Spinal cord (tissue), 10 donors: ENCODE results near the gene MND1. TPM values are rescaled to one million over a fixed set of nuclear protein-coding genes. Genes with fewer than 3 reads are reported as not detected.

Experiments used
- DNase-seq, 6 donors: peaks; one replicate each; pipeline versions ENCODE4 v3.0.0 to v3.0.0-alpha.2; 2013 to 2015; ENCODE audit warnings: low spot score in 6 of 6, low read depth in 4 of 6
- H3K27ac ChIP-seq: one replicate; pipeline ENCODE4 v1.5.1; 2013; ENCODE audit warnings: low read depth, low read length, control low read depth
- H3K27me3 ChIP-seq: one replicate; pipeline ENCODE4 v1.6.1; 2013; ENCODE audit warnings: low read length; ENCODE audit not compliant: control insufficient read depth, insufficient read depth
- H3K36me3 ChIP-seq: one replicate; pipeline ENCODE4 v1.6.1; 2013; ENCODE audit warnings: low read length; ENCODE audit not compliant: control insufficient read depth, insufficient read depth
- H3K4me1 ChIP-seq: one replicate; pipeline ENCODE4 v1.6.1; 2013; ENCODE audit warnings: low read length; ENCODE audit not compliant: control insufficient read depth, insufficient read depth
- H3K4me3 ChIP-seq: one replicate; pipeline ENCODE4 v1.5.1; 2013; ENCODE audit warnings: low read depth, low read length, control low read depth
- H3K9me3 ChIP-seq: one replicate; pipeline ENCODE4 v1.6.1; 2013; ENCODE audit warnings: low read length; ENCODE audit not compliant: control insufficient read depth, insufficient read depth
- WGBS: methylation state at CpG from one replicate; pipeline ENCODE4 v1.1.5; 2013; ENCODE audit warnings: missing lambda C conversion rate; ENCODE audit not compliant: insufficient coverage; 5-methylcytosine and 5-hydroxymethylcytosine counted together
- polyA plus RNA-seq, 2 donors: library from polyadenylated mRNA; unstranded; fragments of 120-200 nt; gene quantifications; one replicate each; pipeline ENCODE4 v1.2.1, GENCODE V29; 2013; ENCODE audit not compliant: insufficient read length in 2 of 2
- total RNA-seq, 2 donors: library from RNA; depleted of rRNA in 1 of 2; stranded (reverse); fragments of 120-200 nt in 1 of 2; fragments of >200 nt in 1 of 2; gene quantifications; one replicate each; pipeline versions ENCODE4 v1.2.3 to v1.2.4, GENCODE V29; 2013 to 2014
- donor health status: healthy.

Gene MND1
- total and polyA plus RNA-seq, 4 donors = 6.6 to 13.1 (median 9.6) TPM

DNA sequence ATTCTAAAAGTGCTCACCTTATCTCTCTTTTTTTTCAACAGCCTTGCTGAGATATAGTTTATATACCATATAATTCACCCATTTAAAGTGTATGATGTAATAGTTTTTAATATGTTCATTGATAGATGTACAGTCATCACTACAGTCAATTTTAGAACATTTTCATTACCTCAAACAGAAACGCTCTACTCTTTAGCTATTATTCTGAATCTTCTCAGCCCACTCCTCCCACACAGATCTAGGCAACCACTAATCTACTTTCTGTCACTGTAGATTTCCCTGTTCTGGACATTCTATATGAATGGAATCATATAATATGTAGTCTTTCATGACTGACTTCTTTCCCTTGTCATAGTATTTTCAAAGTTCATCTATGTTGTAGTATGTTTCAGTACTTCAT is 22.6 kb downstream of the MND1 start:
- Histone ChIP-seq H3K36me3 (no peaks in the 10 kb centered on the region), H3K4me1 (no peaks in the 10 kb centered on the region), H3K27me3 (no peaks in the 10 kb centered on the region), H3K9me3 (no peaks in the 10 kb centered on the region), H3K4me3 (no peak overlapping the region), H3K27ac (no peak overlapping the region)
- no CpG with 5 or more reads among the region's 1 CpG for WGBS
- no peak for DNase-seq

DNA sequence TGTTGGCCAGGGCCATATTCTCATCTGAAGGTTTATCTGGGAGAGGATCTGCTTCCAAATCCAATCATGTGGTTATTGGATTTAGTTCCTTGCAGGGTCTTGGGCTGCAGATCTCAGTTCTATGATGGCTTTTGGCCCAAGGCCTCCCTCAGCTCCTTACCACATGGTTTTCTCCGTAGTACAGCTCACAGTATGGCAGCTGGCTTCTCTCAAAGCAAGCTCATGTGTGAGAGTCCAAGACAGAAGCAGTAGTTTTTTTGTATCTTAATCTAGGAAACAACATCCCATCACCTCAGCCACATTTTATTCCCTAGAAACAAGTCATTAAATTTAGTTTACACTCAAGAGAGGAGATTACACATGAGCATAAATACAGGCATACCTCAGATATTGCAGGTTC is 24.5 kb downstream of the MND1 start:
- Histone ChIP-seq H3K4me3 (no peak overlapping the region), H3K36me3 (no peaks in the 10 kb centered on the region), H3K4me1 (no peaks in the 10 kb centered on the region), H3K9me3 (no peaks in the 10 kb centered on the region), H3K27me3 (no peaks in the 10 kb centered on the region), H3K27ac (no peak overlapping the region)
- WGBS = no CpG with 5 or more reads among the region's 1 CpG
- no peak for DNase-seq

- no peak for DNase-seq
- Histone ChIP-seq H3K4me1 (no peaks in the 10 kb centered on the region), H3K27ac (no peak overlapping the region), H3K36me3 (no peaks in the 10 kb centered on the region), H3K9me3 (no peaks in the 10 kb centered on the region), H3K27me3 (no peaks in the 10 kb centered on the region), H3K4me3 (no peak overlapping the region)
- WGBS = 100% methylated on average over 2 of the region's 6 CpGs
These were observed 27.3 kb downstream of the MND1 start for GRCh38 chr4:153371701-153372234.

- H3K27ac ChIP-seq = no peak overlapping the region
- no peak overlapping the region for H3K4me3 ChIP-seq
- WGBS = no CpG with 5 or more reads among the region's 1 CpG
- no peaks in the 10 kb centered on the region for H3K36me3 ChIP-seq
- H3K9me3 ChIP-seq = no peaks in the 10 kb centered on the region
- H3K27me3 ChIP-seq = no peaks in the 10 kb centered on the region
- no peaks in the 10 kb centered on the region for H3K4me1 ChIP-seq
- DNase-seq = no peak
These were observed 28.6 kb downstream of the MND1 start for GRCh38 chr4:153372967-153373562.

- Histone ChIP-seq H3K36me3 (no peaks in the 10 kb centered on the region), H3K9me3 (no peaks in the 10 kb centered on the region), H3K4me3 (no peak overlapping the region), H3K27ac (no peak overlapping the region), H3K4me1 (no peaks in the 10 kb centered on the region), H3K27me3 (no peaks in the 10 kb centered on the region)
- WGBS = no CpG with 5 or more reads among the region's 2 CpGs
- no peak for DNase-seq
These were observed 30.0 kb downstream of the MND1 start for GRCh38 chr4:153374442-153374841.

DNA sequence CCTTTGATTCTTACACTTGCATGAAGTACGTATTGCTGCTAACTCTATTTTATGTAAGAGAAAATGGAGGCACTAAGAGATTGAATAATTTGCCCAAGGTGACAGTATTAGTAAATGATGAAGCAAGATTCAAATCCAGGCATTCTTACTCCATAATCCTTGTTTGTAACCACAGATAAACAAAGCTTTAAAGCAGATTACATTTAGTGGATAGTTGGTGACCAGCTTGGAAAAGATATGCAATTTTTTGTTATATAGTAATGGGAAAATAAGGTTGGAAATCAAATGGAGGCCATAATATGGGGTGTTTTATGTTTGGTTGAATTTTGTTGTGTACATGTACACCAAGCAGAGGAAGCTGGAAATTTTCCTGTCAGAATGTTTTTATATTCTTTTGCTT is 30.8 kb downstream of the MND1 start:
- H3K36me3 ChIP-seq = no peaks in the 10 kb centered on the region
- H3K27ac ChIP-seq = no peak overlapping the region
- no CpG with 5 or more reads among the region's 1 CpG for WGBS
- H3K4me3 ChIP-seq = no peak overlapping the region
- no peak for DNase-seq
- no peaks in the 10 kb centered on the region for H3K4me1 ChIP-seq
- H3K27me3 ChIP-seq = no peaks in the 10 kb centered on the region
- H3K9me3 ChIP-seq = no peaks in the 10 kb centered on the region

- Histone ChIP-seq H3K36me3 (no peaks in the 10 kb centered on the region), H3K27me3 (no peaks in the 10 kb centered on the region), H3K9me3 (no peaks in the 10 kb centered on the region), H3K4me3 (no peak overlapping the region), H3K27ac (no peak overlapping the region), H3K4me1 (no peaks in the 10 kb centered on the region)
- 92% methylated on average over 3 of the region's 4 CpGs for WGBS
- DNase-seq = no peak
These were observed 38.6 kb downstream of the MND1 start for GRCh38 chr4:153383131-153383530.

DNA sequence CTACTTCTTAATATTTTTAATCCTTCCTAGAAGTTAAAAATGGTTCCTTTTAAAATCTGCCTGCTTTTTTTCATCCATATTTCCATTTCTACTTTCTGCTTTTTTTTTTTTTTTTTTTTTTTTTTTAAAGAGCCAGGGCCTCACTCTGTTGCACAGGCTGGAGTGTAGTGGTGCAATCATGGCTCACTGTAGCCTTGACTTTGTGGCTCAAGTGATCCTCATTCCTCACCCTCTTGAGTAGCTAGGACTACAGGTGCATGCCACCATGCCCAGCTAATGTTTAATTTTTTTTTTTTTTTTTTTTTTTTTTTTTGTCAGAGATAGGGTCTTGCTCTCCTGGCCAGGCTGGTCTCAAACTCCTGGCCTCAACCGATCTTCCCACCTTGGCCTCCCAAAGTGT is 39.7 kb downstream of the MND1 start:
- no peaks in the 10 kb centered on the region for H3K27me3 ChIP-seq
- H3K36me3 ChIP-seq = no peaks in the 10 kb centered on the region
- WGBS = no CpG with 5 or more reads among the region's 1 CpG
- H3K27ac ChIP-seq = no peak overlapping the region
- no peak for DNase-seq
- H3K4me3 ChIP-seq = no peak overlapping the region
- no peaks in the 10 kb centered on the region for H3K9me3 ChIP-seq
- H3K4me1 ChIP-seq = no peaks in the 10 kb centered on the region

DNA sequence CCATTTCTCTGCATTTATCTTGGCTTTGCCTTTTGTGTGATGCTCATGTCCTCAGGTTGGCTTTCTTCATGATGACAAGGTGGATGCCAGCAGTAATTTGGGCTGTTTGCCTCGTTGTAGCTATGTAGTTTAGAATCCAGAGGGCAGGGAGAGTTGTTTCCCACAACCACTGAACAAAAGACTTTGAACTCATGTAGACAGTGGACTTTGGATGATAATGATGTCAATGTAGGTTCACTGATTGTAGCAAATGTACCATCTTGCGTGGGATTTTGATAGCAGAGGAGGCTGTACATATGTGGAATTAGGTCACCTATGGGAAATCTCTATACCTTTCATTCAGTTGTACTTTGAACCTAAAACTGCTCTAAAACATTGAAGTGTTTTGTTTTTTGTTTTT is 41.3 kb downstream of the MND1 start:
- H3K9me3 ChIP-seq = no peaks in the 10 kb centered on the region
- H3K27me3 ChIP-seq = no peaks in the 10 kb centered on the region
- WGBS = no CpG with 5 or more reads among the region's 2 CpGs
- DNase-seq = no peak
- no peaks in the 10 kb centered on the region for H3K36me3 ChIP-seq
- no peaks in the 10 kb centered on the region for H3K4me1 ChIP-seq
- H3K4me3 ChIP-seq = no peak overlapping the region
- H3K27ac ChIP-seq = no peak overlapping the region

DNA sequence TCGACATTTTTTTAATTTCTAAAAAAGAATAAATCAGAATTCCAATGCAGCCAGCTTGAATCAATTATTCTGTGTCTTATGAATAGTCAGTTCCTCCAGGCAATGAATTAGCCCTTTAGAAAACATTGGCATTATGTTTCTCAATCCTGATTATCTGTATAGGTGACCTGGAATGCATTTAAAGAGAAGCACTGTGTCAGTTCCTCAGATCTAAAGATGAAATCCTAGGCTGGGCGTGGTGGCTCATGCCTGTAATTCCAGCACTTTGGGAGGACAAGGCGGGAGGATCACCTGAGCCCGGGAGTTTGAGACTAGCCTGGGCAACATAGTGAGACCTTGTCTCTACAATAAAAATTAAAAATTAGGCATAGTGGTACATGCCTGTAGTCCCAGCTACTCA is 43.5 kb downstream of the MND1 start:
- DNase-seq = no peak
- no CpG with 5 or more reads among the region's 4 CpGs for WGBS

More for the DNA sequence above, 43.5 kb downstream of the MND1 start:
- Histone ChIP-seq H3K27ac (no peak overlapping the region), H3K4me1 (no peaks in the 10 kb centered on the region), H3K27me3 (no peaks in the 10 kb centered on the region), H3K9me3 (no peaks in the 10 kb centered on the region), H3K36me3 (no peaks in the 10 kb centered on the region), H3K4me3 (no peak overlapping the region)
